ENCODE measurements around the gene ARFIP2. TPM values are rescaled to one million over a fixed set of nuclear protein-coding genes. Genes with fewer than 3 reads are reported as not detected.

The ARFIP2 gene
- total RNA-seq, 4 donors from 2014 or later: 77.3 to 110 (median 87.2) TPM

DNA sequence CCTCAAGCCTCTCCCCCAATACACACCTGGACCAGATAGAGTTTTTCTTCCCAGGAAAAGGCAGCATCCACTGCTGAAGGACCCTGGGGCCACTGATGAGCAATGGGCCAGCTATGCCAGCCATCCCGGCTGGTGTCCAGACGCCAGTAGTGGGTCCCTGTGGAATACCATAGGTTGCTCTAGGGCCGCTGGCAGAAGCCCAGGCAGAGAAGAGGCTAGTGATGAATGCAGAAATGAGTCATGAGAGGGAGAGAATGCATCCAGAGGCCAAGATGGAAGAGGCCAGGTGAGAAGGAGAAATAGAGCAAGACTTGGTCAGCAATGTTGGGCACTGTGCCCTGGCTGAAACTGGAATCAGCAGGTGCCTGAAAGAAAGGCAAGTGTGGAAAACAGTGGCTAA lies 49.3 kb downstream of the ARFIP2 start:
- H3K27ac ChIP-seq: no peak overlapping the region
- TF ChIP-seq EP300 (IDR thresholded peaks at IDR 0.05; ENCODE audit: low read depth): no peak
- H3K36me3 ChIP-seq: no peaks in the 10 kb centered on the region
- H3K4me1 ChIP-seq: no peaks in the 10 kb centered on the region
- DNase-seq: no peak
- WGBS, 2 donors (ENCODE audit: low coverage in 1 of 2): 92% methylated on average over 3 of the region's 3 CpGs; no CpG with 5 or more reads in 1 of the 2 donors
- in situ Hi-C loops (cut with MboI; ENCODE audit: low pct_ligation_motif_present in 1 of 4, low pct_unique_long_range_greater_than_20kb in 1 of 4, low sequenced_read_pairs in 3 of 4): no loop called here
- intact Hi-C loops (cut with DNase I; ENCODE audit: low total_unique reads): no loop called here
- H3K27me3 ChIP-seq: no peaks in the 10 kb centered on the region
- H3K4me3 ChIP-seq: no peak overlapping the region
- no peaks in the 10 kb centered on the region for H3K9me3 ChIP-seq

GRCh38 chr11:6427516-6427915 lies 53.6 kb downstream of the ARFIP2 start:
- no peaks in the 10 kb centered on the region for H3K9me3 ChIP-seq
- in situ Hi-C loops (cut with MboI; ENCODE audit: low pct_ligation_motif_present in 1 of 4, low pct_unique_long_range_greater_than_20kb in 1 of 4, low sequenced_read_pairs in 3 of 4) (no loop called here), intact Hi-C loops (cut with DNase I; ENCODE audit: low total_unique reads) (no loop called here)
- no peak for DNase-seq
- no peaks in the 10 kb centered on the region for H3K36me3 ChIP-seq
- TF ChIP-seq EP300 (IDR thresholded peaks at IDR 0.05; ENCODE audit: low read depth) (no peak), CTCF (IDR thresholded peaks at IDR 0.05) (no peak), POLR2A (IDR thresholded peaks at IDR 0.05) (no peak), POLR2AphosphoS5 (IDR thresholded peaks at IDR 0.05) (no peak)
- H3K27ac ChIP-seq: no peak overlapping the region
- H3K4me3 ChIP-seq: no peak overlapping the region
- peaks cover 7% of the 10 kb centered on the region for H3K27me3 ChIP-seq
- H3K4me1 ChIP-seq: no peaks in the 10 kb centered on the region

Other genes with a start within 250 kb of the ARFIP2 start
- 100 to 1,000 TPM; 190 to 681 (median 228) TPM for gene FHIP1B, start 246.7 kb downstream of the ARFIP2 start, total RNA-seq
- gene CNGA4, start 242.2 kb downstream of the ARFIP2 start, total RNA-seq: under 1 TPM in 1 of 4 donors, not detected in 3; 0.14 TPM
- gene CCKBR, start 221.5 kb downstream of the ARFIP2 start, total RNA-seq: under 1 TPM in 1 of 4 donors, not detected in 3; 0.48 TPM
- gene CAVIN3, start 160.8 kb downstream of the ARFIP2 start, total RNA-seq: 100 to 1,000 TPM in 1 of 4 donors, 10 to 100 TPM in 2, 1 to 10 TPM in 1; 8.2 to 124 (median 31.0) TPM
- gene SMPD1, start 90.9 kb downstream of the ARFIP2 start, total RNA-seq: 10 to 100 TPM; 27.7 to 67.0 (median 43.2) TPM
- gene APBB1, start 62.2 kb downstream of the ARFIP2 start, total RNA-seq: 10 to 100 TPM in 3 of 4 donors, 1 to 10 TPM in 1; 9.0 to 18.3 (median 12.0) TPM
- gene HPX, start 40.3 kb downstream of the ARFIP2 start, total RNA-seq: 1 to 10 TPM in 2 of 4 donors, not detected in 2; 1.8 to 4.6 TPM
- 100 to 1,000 TPM in 1 of 4 donors, 10 to 100 TPM in 3; 49.1 to 205 (median 67.9) TPM for gene TRIM3, start 7.4 kb downstream of the ARFIP2 start, total RNA-seq
- gene TIMM10B, start 170 bp upstream of the ARFIP2 start, total RNA-seq: 10 to 100 TPM; 19.1 to 40.2 (median 30.3) TPM
- 10 to 100 TPM; 19.3 to 57.5 (median 34.0) TPM for gene DNHD1, start 15.9 kb upstream of the ARFIP2 start, total RNA-seq
- gene RRP8, start 122.3 kb upstream of the ARFIP2 start, total RNA-seq: 100 to 1,000 TPM in 1 of 4 donors, 10 to 100 TPM in 2, 1 to 10 TPM in 1; 9.7 to 145 (median 48.2) TPM
- 100 to 1,000 TPM; 159 to 211 (median 169) TPM for gene ILK, start 122.4 kb upstream of the ARFIP2 start, total RNA-seq
- gene TAF10, start 130.9 kb upstream of the ARFIP2 start, total RNA-seq: 100 to 1,000 TPM in 1 of 4 donors, 10 to 100 TPM in 3; 35.7 to 114 (median 53.8) TPM
- 100 to 1,000 TPM in 1 of 4 donors, 10 to 100 TPM in 3; 64.0 to 114 (median 74.0) TPM for gene TPP1, start 138.1 kb upstream of the ARFIP2 start, total RNA-seq
- 10 to 100 TPM in 3 of 4 donors, 1 to 10 TPM in 1; 5.5 to 17.7 (median 14.0) TPM for gene DCHS1, start 174.5 kb upstream of the ARFIP2 start, total RNA-seq
- 10 to 100 TPM in 3 of 4 donors, 1 to 10 TPM in 1; 9.3 to 62.9 (median 14.2) TPM for gene MRPL17, start 202.0 kb upstream of the ARFIP2 start, total RNA-seq

All from transverse colon (tissue), 4 donors.